GM03348 (cell line): ENCODE data around the gene NAA80.
"Not testable (repeated sequence)": the region's sequence is repeated elsewhere in the genome, so short reads cannot be mapped to it uniquely, and the experiment has no call there.

ENCODE experiments used
- DNase-seq: peaks from one replicate; pipeline ENCODE4 v3.0.0; 2012; ENCODE audit warnings: low spot score

Gene NAA80

DNA sequence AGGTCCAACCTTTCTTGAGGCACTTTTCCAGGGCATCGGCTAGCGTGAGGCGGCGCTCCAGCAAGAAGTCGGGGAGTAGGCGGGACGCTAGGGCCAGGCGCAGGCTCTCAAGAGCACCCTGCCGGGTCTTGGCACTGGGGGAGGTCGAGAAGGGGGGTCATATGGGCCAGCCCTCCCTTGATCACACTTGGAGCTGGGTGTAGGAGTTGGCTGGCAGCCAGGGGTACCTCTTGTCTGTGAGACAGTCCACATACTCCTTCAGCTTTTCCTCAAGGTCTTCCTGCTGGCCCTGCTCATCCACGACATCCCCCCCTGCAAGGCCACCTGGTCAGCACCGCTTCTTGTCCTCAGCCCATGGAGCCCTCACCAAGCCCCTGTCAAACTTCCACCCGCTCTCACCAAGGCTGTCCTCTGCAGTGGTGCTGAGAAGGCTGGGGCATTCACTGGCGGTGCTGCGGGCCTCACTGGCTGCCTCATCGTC is 9.0 kb downstream of the NAA80 start:
- no peak for DNase-seq

DNA sequence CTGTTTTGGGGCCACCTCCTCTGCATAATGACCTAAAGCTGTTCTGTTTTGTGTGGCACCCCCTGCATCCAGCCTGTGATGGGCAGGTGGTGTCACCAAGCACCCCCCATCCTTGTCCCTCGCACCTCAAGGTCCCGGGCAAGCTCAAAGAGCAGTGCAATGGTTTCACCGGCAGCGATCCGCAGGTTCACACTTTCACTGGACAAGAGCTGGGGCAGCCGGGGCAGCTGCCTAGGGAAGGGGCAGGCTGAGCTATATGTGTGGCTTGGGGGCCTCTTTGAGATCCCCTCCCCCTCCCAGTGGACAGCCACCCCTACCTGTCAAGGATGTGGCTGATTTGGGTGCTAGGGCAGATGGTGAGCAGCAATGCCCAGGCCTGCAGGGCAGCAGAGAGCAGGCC is 10.1 kb downstream of the NAA80 start:
- no peak for DNase-seq

DNA sequence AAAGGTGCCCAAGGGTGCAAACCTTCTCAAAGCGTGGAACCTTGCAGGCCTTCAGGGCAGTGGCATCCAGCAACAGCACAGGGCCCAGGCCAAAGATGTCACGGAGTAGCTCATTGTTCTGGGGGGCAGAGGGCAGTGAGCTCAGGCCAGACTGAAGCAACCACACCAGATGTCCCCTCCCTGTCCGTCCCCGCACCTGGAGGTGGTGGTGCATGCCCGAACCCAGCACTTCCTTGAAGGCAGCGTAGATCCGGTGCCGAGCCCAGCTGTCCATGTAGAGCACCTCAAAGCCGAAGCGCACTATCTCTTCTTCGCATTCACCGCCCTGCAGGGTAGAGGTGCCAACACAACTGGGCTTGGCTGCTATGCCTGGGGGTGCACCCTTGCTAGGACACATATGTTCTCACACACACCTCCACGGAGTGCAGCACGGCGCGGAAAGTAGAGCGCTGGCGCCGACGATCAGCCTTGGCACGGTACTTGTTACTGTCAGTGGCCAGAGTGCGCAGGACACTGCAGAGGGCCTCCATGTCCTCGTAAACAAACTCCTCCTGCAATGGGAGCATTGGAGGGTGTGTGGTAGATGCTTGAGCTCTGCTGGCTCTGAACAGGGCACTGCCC is 10.7 kb downstream of the NAA80 start:
- DNase-seq = no peak

DNA sequence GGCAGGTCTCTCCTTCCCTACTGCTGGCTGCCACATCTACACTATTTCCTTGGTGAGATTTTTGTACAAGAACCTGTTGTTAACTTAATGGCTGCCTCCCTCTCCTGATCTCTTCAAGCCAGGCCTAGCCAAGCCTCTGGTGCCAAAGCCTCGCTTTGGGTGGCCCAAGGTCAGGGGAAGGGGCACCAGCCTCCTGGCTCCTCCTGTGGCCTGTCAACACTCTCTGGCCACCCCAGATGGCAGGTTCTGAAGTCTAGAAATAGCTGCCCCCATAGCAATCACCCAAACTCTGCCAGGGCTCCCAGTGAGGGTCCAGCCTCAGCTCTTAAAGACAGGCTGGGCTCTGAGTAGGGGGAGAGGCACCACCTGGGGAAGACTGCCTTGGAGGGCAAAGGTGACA is 11.9 kb downstream of the NAA80 start:
- no peak for DNase-seq

DNA sequence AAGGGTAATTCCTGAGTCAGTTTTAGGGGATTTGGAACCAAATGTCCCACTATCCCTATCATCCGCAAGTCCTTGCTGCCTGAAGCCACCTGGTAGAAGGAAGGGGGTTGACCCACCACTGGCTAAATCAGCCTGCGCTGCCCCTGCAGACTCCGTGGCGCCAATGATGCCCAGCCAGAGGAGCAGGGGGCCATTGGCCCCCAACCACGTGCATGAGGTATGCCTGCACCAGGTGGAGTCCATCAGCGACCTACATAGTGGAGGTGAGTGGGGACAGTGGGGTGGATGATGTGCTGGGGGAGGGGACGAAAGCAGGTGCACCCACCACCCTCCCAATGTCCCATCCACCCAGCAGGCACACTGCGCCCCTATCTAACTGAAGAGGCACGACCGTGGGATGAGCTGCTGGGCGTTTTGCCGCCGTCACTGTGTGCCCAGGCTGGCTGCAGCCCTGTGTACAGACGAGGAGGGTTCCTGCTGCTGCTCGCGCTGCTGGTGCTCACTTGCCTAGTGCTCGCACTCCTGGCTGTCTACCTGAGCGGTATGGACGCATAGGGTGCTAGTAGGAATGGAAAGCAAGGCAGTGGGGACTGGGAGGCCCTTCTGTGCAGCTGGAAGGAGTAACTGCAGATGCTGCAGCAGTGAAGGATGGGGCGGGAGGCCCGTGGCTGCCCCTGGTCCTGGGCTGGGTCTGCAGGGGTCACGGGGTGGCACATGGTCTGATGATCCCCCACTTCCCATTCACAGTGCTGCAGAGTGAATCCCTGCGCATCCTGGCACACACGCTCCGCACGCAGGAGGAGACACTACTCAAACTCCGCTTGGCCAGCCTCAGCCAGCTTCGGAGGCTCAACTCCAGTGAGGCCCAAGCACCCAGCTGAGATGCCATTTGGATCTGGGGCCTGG is 12.6 kb downstream of the NAA80 start:
- no peak for DNase-seq

DNA sequence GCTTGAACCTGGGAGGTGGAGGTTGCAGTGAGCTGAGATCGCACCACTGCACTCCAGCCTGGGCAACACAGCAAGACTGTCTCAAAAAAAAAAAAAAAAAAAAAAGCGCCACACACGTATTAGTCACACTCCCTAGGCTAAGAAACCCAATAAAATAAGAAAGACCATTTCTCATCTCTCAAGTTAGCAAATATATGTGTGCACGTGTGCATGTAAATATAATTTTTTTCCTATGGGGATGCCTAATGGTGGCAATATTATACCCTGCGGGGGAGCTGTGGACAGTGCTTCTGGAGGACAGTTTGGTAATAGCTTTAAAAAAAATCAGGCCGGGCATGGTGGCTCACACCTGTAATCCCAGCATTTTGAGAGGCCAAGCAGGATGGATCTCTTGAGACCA is 15.1 kb downstream of the NAA80 start:
- not testable (repeated sequence) for DNase-seq

DNA sequence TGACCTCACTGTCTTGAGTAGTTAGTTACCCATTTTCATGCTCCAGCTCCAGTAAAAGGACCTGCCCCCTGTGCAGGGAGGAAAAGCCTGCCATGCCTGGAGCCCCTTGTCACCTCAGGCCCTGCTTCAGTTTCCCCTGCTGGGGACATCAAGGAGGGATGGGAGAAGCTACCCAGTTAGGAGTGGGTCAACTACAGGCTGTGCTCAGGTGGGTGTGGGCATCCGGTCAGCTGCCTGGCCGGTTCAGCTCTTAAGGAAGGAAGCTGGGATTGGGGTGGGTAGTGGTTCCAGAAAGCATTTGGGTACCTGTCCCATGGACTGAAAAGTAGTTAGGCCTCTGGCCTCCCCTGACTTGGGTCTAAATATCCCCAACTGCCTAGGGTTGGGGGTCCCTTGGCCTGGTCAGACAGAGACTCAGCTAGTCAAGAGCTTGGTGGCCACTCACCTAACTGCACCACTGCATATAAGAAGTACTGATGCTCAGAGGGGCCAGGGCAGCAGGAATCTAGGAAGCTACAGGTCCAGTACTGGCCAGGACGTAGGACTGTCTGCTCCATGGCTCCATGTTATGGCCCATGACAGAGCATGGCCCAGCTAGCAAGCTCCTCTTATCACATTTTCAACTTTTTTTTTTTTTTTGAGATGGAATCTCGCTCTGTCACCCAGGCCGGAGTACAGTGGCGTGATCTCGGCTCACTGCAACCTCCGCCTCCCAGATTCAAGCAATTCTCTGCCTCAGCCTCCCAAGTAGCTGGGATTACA is 19.8 kb downstream of the NAA80 start:
- DNase-seq = no peak

DNA sequence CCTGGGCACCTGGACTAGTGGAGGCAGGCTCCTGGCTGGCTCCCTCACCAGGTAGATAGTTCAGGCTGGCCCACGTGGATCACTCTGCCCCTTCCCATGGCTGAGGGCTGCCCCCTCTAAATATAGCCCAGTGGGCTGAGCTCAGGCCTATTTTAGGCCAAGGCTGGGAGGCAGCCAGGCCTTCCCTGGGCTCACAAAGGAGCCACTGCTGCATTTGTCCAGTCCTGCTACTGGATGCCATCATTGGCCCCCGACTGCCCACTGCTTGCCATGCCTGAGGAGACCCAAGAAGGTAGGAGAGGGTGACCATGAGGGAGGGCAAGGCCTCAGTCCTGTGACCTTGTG is 20.4 kb downstream of the NAA80 start, which contains the start of gene LSMEM2:
LSMEM2 (plus strand) TSS at position 208 of the 345 bp plus-strand sequence; CDS start at position 235, 27 bp downstream.
- no peak for DNase-seq

DNA sequence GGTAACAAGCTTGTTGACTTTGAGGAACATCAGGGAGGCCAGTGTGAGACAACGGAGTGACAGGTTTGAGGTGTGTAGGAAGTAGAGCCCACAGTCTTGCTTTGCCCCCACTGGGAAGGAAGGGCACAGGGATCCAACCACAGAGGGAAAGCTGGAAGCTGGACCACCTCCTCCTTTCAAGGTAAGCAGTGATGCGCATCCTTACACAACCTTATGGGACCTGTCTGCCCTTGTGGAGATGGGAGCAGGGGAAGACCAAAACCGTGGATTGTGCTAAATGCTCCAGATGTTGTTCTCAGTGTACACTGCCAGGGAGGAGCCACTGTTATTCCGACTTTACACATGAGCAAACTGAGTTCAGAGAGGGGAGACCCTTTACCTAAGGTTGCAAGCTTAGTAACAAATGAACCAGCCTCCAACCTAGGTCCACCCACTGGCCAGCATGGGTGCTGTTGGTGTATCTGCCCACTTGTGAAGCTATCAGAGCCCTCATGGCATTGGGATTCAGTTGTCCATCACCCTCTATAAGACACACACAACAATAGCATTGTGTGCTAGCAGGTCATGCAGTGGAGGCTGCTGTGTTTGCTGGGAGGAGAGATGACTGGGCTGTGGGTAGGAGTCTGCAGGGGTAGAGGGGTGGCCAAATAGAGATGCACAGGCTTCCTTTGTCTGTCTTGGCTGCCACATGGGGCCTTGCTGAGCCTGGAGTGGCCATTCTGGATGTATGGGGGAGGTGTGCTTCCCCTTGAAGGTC is 20.9 kb downstream of the NAA80 start:
- DNase-seq = no peak

DNA sequence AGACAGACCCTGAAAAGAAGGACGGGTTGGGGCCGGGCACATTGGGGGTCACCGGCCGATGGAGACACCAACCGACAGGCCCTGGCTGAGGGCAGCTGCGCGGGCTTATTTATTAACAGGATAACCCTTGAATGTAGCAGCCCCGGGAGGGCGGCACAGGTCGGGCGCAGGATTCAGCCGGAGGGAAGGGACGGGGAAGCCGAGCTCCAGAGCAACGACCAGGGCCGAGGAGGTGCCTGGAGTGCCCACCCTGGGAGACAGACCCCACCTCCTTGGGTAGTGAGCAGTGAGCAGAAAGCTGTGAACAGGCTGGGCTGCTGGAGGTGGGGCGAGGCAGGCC is 22.5 kb downstream of the NAA80 start:
- no peak for DNase-seq

DNA sequence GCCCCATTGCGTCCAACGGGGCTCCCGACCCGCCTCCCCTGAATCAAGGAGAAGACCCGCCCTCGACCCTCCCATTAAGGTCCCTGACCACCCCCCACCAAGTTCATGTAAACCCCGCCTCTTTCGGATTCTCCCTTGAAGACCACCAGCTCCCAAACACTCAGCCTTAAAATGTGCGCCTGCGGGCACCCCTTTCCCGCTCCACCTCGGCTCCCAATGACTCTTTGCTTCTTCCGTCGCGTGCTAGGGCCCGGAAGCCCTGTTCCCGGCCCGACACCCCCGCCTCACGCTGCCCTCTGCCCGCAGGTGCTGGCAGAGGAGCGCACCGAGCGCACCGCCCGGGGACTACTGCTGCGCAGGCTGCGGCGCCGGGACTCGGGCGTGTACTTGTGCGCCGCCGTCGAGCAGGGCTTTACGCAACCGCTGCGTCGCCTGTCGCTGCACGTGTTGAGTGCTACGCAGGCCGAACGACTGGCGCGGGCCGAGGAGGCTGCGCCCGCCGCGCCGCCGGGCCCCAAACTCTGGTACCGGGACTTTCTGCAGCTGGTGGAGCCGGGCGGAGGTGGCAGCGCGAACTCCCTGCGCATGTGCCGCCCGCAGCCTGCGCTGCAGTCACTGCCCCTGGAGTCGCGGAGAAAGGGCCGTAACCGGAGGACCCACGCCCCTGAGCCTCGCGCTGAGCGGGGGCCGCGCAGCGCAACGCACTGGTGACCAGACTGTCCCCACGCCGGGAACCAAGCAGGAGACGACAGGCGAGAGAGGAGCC is 23.0 kb downstream of the NAA80 start:
- DNase-seq = no peak

DNA sequence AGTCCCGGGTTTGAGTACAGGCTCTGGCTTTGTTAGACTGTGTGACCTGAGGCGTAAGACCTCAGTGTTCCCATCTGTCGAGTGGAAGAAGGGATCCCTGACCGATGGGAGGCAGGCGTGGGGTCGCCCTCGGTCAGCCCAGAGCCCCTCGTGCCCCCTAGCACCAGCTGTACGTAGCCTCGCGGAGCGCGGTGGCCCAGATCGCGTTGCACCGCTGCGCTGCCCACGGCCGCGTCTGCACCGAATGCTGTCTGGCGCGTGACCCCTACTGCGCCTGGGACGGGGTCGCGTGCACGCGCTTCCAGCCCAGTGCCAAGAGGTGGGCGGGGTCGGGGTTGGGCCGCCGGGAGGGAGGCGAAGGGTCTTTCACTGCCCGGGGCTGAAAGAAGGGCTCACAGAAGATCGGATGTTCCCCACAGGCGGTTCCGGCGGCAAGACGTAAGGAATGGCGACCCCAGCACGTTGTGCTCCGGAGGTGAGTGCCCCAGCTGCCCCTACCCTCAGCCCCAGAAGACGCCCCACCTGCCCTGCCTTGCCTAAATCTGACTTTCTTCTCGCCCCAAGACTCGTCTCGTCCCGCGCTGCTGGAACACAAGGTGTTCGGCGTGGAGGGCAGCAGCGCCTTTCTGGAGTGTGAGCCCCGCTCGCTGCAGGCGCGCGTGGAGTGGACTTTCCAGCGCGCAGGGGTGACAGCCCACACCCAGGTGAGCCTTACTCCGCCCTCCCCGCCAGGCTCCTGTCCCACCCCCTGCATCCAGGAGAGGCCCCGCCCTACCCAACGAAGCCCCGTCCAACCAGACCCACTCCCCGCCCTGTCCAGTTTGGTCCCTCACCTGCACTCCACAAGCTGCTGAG is 23.8 kb downstream of the NAA80 start:
- DNase-seq = no peak

DNA sequence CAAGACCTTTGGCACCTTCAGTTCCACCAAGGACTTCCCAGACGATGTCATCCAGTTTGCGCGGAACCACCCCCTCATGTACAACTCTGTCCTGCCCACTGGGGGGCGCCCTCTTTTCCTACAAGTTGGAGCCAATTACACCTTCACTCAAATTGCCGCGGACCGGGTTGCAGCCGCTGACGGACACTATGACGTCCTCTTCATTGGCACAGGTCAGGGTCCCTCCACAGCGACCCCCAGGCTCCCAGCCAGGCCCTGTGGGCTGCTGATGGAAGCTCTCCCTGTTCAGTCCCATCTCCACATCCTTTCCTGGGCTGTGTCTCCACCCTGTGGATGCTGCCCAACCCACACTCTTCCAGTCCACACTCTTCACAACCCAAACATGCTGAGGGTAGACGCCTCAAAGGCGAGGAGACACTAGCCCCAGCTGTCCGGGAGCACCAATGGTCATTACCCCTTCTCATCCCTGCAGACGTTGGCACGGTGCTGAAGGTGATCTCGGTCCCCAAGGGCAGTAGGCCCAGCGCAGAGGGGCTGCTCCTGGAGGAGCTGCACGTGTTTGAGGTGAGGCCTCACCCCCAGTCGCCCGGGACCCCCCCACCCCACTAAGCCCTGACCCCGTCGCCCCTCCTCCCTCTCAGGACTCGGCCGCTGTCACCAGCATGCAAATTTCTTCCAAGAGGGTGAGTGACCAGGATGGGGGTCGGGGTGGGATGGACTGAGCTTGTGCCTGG is 24.7 kb downstream of the NAA80 start:
- DNase-seq = no peak

DNA sequence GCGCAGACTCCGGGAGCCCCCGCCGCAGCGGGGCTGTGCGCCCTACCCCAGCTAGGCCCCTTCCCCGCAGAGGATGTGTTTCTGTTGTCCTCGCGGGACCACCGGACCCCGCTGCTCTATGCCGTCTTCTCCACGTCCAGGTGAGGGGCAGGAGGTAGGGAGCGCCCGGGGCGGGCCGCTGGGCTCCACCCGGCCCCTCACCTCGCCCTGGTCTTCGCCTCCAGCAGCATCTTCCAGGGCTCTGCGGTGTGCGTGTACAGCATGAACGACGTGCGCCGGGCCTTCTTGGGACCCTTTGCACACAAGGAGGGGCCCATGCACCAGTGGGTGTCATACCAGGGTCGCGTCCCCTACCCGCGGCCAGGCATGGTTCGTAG is 25.5 kb downstream of the NAA80 start:
- no peak for DNase-seq

DNA sequence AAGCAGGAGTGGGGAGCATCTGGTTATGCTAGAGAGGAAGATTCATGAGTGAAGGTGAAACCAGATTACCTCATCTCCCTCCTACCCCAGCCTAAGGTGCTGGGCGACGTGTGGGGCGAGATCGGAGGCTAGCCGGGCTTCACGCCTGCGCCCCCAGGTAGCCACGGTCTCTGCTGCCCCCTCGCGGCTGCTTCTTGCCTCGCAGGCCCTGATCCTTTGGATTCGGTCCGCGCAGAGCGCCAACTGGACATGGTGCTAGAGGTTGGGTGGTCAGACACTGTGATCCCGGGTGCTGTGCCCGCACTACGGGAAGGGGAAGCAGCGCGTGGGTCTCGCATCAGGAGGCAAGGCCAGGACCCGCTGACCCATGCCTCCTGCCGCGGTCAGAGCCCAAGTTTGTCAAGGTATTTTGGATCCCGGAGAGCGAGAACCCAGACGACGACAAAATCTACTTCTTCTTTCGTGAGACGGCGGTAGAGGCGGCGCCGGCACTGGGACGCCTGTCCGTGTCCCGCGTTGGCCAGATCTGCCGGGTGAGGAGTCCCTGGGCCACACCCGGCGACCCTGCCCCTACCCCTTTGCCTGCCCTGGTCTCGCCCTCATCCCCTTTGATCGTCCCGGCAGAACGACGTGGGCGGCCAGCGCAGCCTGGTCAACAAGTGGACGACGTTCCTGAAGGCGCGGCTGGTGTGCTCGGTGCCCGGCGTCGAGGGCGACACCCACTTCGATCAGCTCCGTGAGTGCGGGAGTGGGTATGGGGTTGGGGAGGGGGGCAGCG is 26.1 kb downstream of the NAA80 start:
- peak; percentile 94 for DNase-seq

DNA sequence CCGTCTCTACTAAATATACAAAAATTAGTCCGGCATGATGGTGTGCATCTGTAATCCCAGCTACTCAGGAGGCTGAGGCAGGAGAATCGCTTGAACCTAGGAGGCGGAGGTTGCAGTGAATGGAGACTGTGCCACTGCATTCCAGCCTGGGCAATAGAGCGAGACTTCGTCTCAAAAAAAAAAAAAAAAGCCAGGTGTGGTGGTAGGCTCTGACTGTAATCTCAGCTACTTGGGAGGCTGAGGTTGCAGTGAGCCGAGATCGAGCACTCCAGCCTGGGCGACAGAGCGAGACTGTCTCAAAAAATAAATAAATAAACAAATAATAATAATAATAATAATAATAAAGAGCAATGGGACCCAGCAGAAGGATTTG is 26.7 kb downstream of the NAA80 start:
- not testable (repeated sequence) for DNase-seq

DNA sequence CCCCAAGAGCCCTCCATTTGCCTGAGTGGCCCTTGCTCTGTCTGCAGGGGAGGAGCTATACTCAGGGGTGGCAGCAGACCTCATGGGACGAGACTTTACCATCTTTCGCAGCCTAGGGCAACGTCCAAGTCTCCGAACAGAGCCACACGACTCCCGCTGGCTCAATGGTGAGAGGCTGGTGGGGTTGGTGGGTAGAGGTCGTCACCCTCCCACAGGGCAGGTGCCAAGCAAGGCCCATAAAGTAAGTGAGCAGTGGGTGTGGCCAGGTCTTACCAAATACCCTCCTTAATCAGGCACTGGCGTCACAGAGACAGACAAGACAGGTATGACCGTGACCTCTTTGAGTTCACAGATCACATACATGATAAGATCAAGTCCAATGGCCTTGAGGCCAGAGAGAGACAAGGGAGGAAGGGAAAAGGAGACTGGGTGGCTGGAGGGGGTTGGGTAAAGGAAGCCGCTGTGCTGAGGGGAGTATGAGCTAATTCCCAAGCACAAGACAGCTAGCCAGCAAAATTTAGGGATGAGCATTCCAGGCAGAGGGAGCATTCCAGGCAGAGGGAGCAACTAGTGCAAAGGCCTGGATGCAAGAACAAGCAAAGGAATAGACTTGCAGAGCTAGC is 27.8 kb downstream of the NAA80 start:
- DNase-seq = no peak

DNA sequence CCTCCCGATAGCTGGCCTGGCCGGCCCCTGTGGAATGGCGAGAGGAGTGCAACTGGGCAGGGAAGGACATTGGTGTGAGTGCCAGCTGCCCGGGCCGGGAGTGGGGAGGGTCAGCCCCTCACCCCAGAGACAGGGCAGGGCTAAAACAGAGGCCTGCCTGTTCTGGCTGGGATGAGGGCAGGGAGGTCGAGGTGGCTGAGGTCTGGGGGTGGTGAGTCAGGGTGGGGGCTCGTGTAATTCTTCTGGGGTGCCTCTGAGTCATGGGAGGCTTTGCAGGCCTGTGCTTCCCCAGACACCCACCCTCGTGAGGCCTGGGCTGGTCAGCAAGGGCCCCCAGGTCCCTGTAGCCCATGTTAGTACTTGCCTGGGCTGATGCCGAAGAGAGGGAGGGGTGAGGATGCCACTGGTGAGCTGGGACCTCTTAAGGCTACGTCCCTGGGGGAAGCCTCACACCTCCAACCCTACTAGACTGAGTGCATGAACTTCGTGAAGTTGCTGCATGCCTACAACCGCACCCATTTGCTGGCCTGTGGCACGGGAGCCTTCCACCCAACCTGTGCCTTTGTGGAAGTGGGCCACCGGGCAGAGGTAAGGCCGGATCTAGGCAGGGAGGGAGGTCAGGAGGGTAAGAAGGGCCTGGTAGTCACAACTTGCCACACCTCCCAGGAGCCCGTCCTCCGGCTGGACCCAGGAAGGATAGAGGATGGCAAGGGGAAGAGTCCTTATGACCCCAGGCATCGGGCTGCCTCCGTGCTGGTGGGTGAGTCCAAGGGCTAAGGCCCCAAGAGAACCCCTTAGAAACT is 28.6 kb downstream of the NAA80 start:
- DNase-seq = no peak
